Fibroblast of lung (primary cell): ENCODE results near the gene GABRB3. TPM values are rescaled to one million over a fixed set of nuclear protein-coding genes. Genes with fewer than 3 reads are reported as not detected.

ENCODE experiments used
- DNase-seq, 2 donors: peaks; one replicate each; pipeline versions ENCODE4 v3.0.0 to v3.0.0-alpha.2; 2010; ENCODE audit warnings: low read depth in 2 of 2
- H2AFZ ChIP-seq: 2 replicates; pipeline ENCODE4 v1.5.1; 2012; ENCODE audit warnings: low read length, control low read depth, inconsistent platforms
- H3K27ac ChIP-seq: 2 replicates; pipeline ENCODE4 v1.5.1; 2011; ENCODE audit warnings: low read length, control low read depth; ENCODE audit not compliant: insufficient read depth
- H3K27me3 ChIP-seq: 2 replicates; pipeline ENCODE4 v1.5.1; 2011; ENCODE audit warnings: mild to moderate bottlenecking, low read length; ENCODE audit not compliant: control insufficient read depth, insufficient read depth
- H3K36me3 ChIP-seq: 2 replicates; pipeline ENCODE4 v1.5.1; 2011; ENCODE audit warnings: low read length; ENCODE audit not compliant: control insufficient read depth, insufficient read depth
- H3K4me1 ChIP-seq: 2 replicates; pipeline ENCODE4 v1.5.1; 2011; ENCODE audit warnings: low read length; ENCODE audit not compliant: control insufficient read depth, insufficient read depth; ENCODE audit errors: extremely low read depth
- H3K4me2 ChIP-seq: 2 replicates; pipeline ENCODE4 v1.5.1; 2011; ENCODE audit warnings: low read length, control low read depth; ENCODE audit not compliant: insufficient read depth; ENCODE audit errors: extremely low read depth
- H3K4me3 ChIP-seq, 4 experiments: fragments of 200-600 bp in 1 of 4; sonication (generic) in 1 of 4; replicated peaks in 1 of 4; 2 replicates each; pipeline ENCODE4 v1.5.1; 2011 to 2016; ENCODE audit warnings: low read length in 4 of 4, low read depth in 3 of 4, mild to moderate bottlenecking in 3 of 4, control low read depth in 2 of 4, inconsistent platforms in 1 of 4, mixed read lengths in 1 of 4; ENCODE audit not compliant: insufficient read depth in 1 of 4; ENCODE audit errors: control extremely low read depth in 1 of 4
- H3K79me2 ChIP-seq: 2 replicates; pipeline ENCODE4 v1.5.1; 2012; ENCODE audit warnings: mild to moderate bottlenecking, low read length, inconsistent platforms; ENCODE audit not compliant: control insufficient read depth, insufficient read depth
- H3K9ac ChIP-seq: 2 replicates; pipeline ENCODE4 v1.5.1; 2011; ENCODE audit warnings: mild to moderate bottlenecking, low read length, control low read depth; ENCODE audit not compliant: insufficient read depth
- H3K9me3 ChIP-seq: 2 replicates; pipeline ENCODE4 v1.5.1; 2012; ENCODE audit warnings: low read depth, low read length; ENCODE audit not compliant: control insufficient read depth, insufficient read depth
- H4K20me1 ChIP-seq: 2 replicates; pipeline ENCODE4 v1.5.1; 2011; ENCODE audit warnings: low read length; ENCODE audit not compliant: control insufficient read depth, insufficient read depth; ENCODE audit errors: extremely low read depth
- CTCF ChIP-seq, 2 donors: IDR thresholded peaks in 1 of 2; conservative IDR thresholded peaks in 1 of 2; 1 replicate in 1 of 2; 2 replicates in 1 of 2; pipeline ENCODE4 v1.5.1; 2011 to 2012; ENCODE audit warnings: low read length in 2 of 2, control low read depth in 1 of 2, inconsistent platforms in 1 of 2, low read depth in 1 of 2, mild to moderate bottlenecking in 1 of 2
- EZH2 ChIP-seq: IDR thresholded peaks from 2 replicates; pipeline ENCODE4 v1.5.1; 2012; ENCODE audit warnings: low read length, control low read depth, mild to moderate bottlenecking; ENCODE audit errors: missing control alignments
- polyA plus RNA-seq, 2 donors: library from polyadenylated mRNA; depleted of rRNA in 1 of 2; stranded (reverse) in 1 of 2; unstranded in 1 of 2; fragments of >200 nt; gene quantifications; 2 replicates each; pipeline ENCODE4 v1.2.1, GENCODE V29; 2011 to 2012; ENCODE audit warnings: missing spikeins in 1 of 2
- total RNA-seq: library from RNA; depleted of rRNA; stranded (reverse); fragments of >200 nt; gene quantifications from 2 replicates; pipeline ENCODE4 v1.2.1, GENCODE V29; 2014

Gene GABRB3
- total and polyA plus RNA-seq, 2 donors (not counting 1 experiment from before 2014, with no cell fraction given), result 1.1 to 1.5 TPM

GRCh38 chr15:26631894-26632293 is 141.0 kb downstream of the GABRB3 start:
- no peak overlapping the region for H3K4me2 ChIP-seq
- H3K9ac ChIP-seq, result no peak overlapping the region
- TF ChIP-seq EZH2 (no peak), CTCF (conservative IDR thresholded peaks at IDR 0.05 in 1 of 2, IDR thresholded peaks at IDR 0.05 in 1 of 2; ENCODE audit: low read depth in 1 of 2, low read length in 2 of 2) (no peak)
- H2AFZ ChIP-seq, result no peak overlapping the region
- no peaks in the 10 kb centered on the region for H3K79me2 ChIP-seq
- no peaks in the 10 kb centered on the region for H3K27me3 ChIP-seq
- no peak overlapping the region for H3K4me3 ChIP-seq
- no peaks in the 10 kb centered on the region for H4K20me1 ChIP-seq
- DNase-seq, result no peak
- no peaks in the 10 kb centered on the region for H3K36me3 ChIP-seq
- no peaks in the 10 kb centered on the region for H3K4me1 ChIP-seq
- no peak overlapping the region for H3K27ac ChIP-seq
- no peaks in the 10 kb centered on the region for H3K9me3 ChIP-seq

GRCh38 chr15:26630857-26631256 is 142.0 kb downstream of the GABRB3 start:
- Histone ChIP-seq H3K27ac (no peak overlapping the region), H3K4me3 (no peak overlapping the region)
- no peak for TF ChIP-seq EZH2
- TF ChIP-seq CTCF (conservative IDR thresholded peaks at IDR 0.05 in 1 of 2, IDR thresholded peaks at IDR 0.05 in 1 of 2; ENCODE audit: low read depth in 1 of 2, low read length in 2 of 2), result no peak

GRCh38 chr15:26628879-26629529 is 143.9 kb downstream of the GABRB3 start:
- H3K4me2 ChIP-seq, result no peak overlapping the region

More at GRCh38 chr15:26630857-26631256, 142.0 kb downstream of the GABRB3 start:
- H3K36me3 ChIP-seq, result no peaks in the 10 kb centered on the region
- H3K4me1 ChIP-seq, result no peaks in the 10 kb centered on the region
- no peak overlapping the region for H3K9ac ChIP-seq
- no peaks in the 10 kb centered on the region for H4K20me1 ChIP-seq
- no peaks in the 10 kb centered on the region for H3K79me2 ChIP-seq
- H3K4me2 ChIP-seq, result no peak overlapping the region
- no peak for DNase-seq
- H2AFZ ChIP-seq, result no peak overlapping the region
- H3K27me3 ChIP-seq, result no peaks in the 10 kb centered on the region
- no peaks in the 10 kb centered on the region for H3K9me3 ChIP-seq

More at GRCh38 chr15:26628879-26629529, 143.9 kb downstream of the GABRB3 start:
- peak overlapping the region in 2 of 4 experiments; percentile 34 to 47 for H3K4me3 ChIP-seq
- H3K27ac ChIP-seq, result no peak overlapping the region
- no peaks in the 10 kb centered on the region for H3K4me1 ChIP-seq
- H3K27me3 ChIP-seq, result no peaks in the 10 kb centered on the region
- no peaks in the 10 kb centered on the region for H3K79me2 ChIP-seq
- H2AFZ ChIP-seq, result no peak overlapping the region
- peak; percentile 57 to 73 for DNase-seq
- no peaks in the 10 kb centered on the region for H3K9me3 ChIP-seq
- TF ChIP-seq EZH2 (no peak), CTCF (conservative IDR thresholded peaks at IDR 0.05 in 1 of 2, IDR thresholded peaks at IDR 0.05 in 1 of 2; ENCODE audit: low read depth in 1 of 2, low read length in 2 of 2) (no peak)
- H4K20me1 ChIP-seq, result no peaks in the 10 kb centered on the region
- H3K9ac ChIP-seq, result no peak overlapping the region
- no peaks in the 10 kb centered on the region for H3K36me3 ChIP-seq
